Lower lobe of right lung (tissue), 2 donors: ENCODE results near the gene MAN2B2. TPM values are rescaled to one million over a fixed set of nuclear protein-coding genes. Genes with fewer than 3 reads are reported as not detected.

Experiments used
- ATAC-seq, 2 donors: fragments of 200-7000 bp; cut with Tn5 transposase; one replicate each; pipeline ENCODE4 v1.9.1; 2020 to 2022; ENCODE audit warnings: mild to moderate bottlenecking in 2 of 2, moderate library complexity in 2 of 2
- DNase-seq: peaks from one replicate; pipeline ENCODE4 v3.0.0-alpha.2; 2020
- H3K27ac ChIP-seq: fragments of 200-600 bp; one replicate; pipeline ENCODE4 v1.8.0; 2022
- H3K27me3 ChIP-seq: fragments of 200-600 bp; one replicate; pipeline ENCODE4 v1.8.0; 2022; ENCODE audit warnings: low read depth
- H3K36me3 ChIP-seq: fragments of 200-600 bp; one replicate; pipeline ENCODE4 v1.8.0; 2022; ENCODE audit warnings: mild to moderate bottlenecking
- H3K4me1 ChIP-seq: fragments of 200-600 bp; one replicate; pipeline ENCODE4 v1.8.0; 2022
- H3K4me3 ChIP-seq: fragments of 200-600 bp; one replicate; pipeline ENCODE4 v1.8.0; 2022; ENCODE audit warnings: mild to moderate bottlenecking
- H3K9me3 ChIP-seq: fragments of 200-600 bp; one replicate; pipeline ENCODE4 v1.8.0; 2022
- CTCF ChIP-seq: fragments of 200-600 bp; IDR thresholded peaks from one replicate; pipeline ENCODE4 v1.8.0; 2022; ENCODE audit warnings: antibody characterized with exemption, mild to moderate bottlenecking
- intact Hi-C: fragments of 100-400 bp; cut with DNase I; formaldehyde crosslinking; loops from one replicate; pipeline ENCODE4 v1.11.0; 2022
- total RNA-seq: library from RNA; stranded (reverse); fragmentation: NEBNext Ultra II Directional; extraction: Animal tissue kit (Norgen Biotek cat#: 25700); gene quantifications from one replicate; pipeline ENCODE4 v1.2.1, GENCODE V29; 2021
- donor health status: DM: no; HTN: yes; CAD: no; lungs with severe emphysema.

MAN2B2 gene
- total RNA-seq, 1 donor from 2014 or later = 41.2 TPM

GRCh38 chr4:6566391-6567190 lies 8.4 kb upstream of the MAN2B2 start:
- no peak overlapping the region for H3K4me3 ChIP-seq
- no peak overlapping the region for H3K27ac ChIP-seq
- no peak for ATAC-seq
- no peaks in the 10 kb centered on the region for H3K36me3 ChIP-seq
- peaks cover 9% of the 10 kb centered on the region for H3K4me1 ChIP-seq
- peaks cover 30% of the 10 kb centered on the region for H3K27me3 ChIP-seq
- H3K9me3 ChIP-seq = no peaks in the 10 kb centered on the region
- DNase-seq = no peak
- no peak for TF ChIP-seq CTCF
- intact Hi-C loops = no loop called here

- no peak for ATAC-seq
- no peak for TF ChIP-seq CTCF
- DNase-seq = no peak
- Histone ChIP-seq H3K9me3 (no peaks in the 10 kb centered on the region), H3K36me3 (no peaks in the 10 kb centered on the region), H3K27me3 (peaks cover 24% of the 10 kb centered on the region), H3K4me1 (peaks cover 9% of the 10 kb centered on the region), H3K27ac (no peak overlapping the region), H3K4me3 (no peak overlapping the region)
- intact Hi-C loops = no loop called here
Measured at GRCh38 chr4:6567218-6567617, 7.8 kb upstream of the MAN2B2 start.

- no peak for ATAC-seq
- H3K27ac ChIP-seq = no peak overlapping the region
- DNase-seq = no peak
- H3K36me3 ChIP-seq = no peaks in the 10 kb centered on the region
- TF ChIP-seq CTCF = no peak
- H3K27me3 ChIP-seq = peaks cover 16% of the 10 kb centered on the region
- intact Hi-C loops = no loop called here
- no peaks in the 10 kb centered on the region for H3K9me3 ChIP-seq
- H3K4me1 ChIP-seq = peaks cover 3% of the 10 kb centered on the region
- no peak overlapping the region for H3K4me3 ChIP-seq
Measured at GRCh38 chr4:6568148-6568547, 6.8 kb upstream of the MAN2B2 start.

GRCh38 chr4:6568689-6569332 lies 6.2 kb upstream of the MAN2B2 start:
- intact Hi-C loops = no loop called here
- no peak for ATAC-seq

GRCh38 chr4:6571608-6572007 lies 3.4 kb upstream of the MAN2B2 start:
- peaks cover under 1% of the 10 kb centered on the region for H3K36me3 ChIP-seq
- no peaks in the 10 kb centered on the region for H3K9me3 ChIP-seq

More at GRCh38 chr4:6568689-6569332, 6.2 kb upstream of the MAN2B2 start:
- no peak for TF ChIP-seq CTCF
- H3K27ac ChIP-seq = no peak overlapping the region
- no peaks in the 10 kb centered on the region for H3K4me1 ChIP-seq
- no peak overlapping the region for H3K4me3 ChIP-seq
- DNase-seq = no peak
- H3K9me3 ChIP-seq = no peaks in the 10 kb centered on the region
- H3K36me3 ChIP-seq = no peaks in the 10 kb centered on the region
- peaks cover 14% of the 10 kb centered on the region for H3K27me3 ChIP-seq

More at GRCh38 chr4:6571608-6572007, 3.4 kb upstream of the MAN2B2 start:
- no peaks in the 10 kb centered on the region for H3K27me3 ChIP-seq
- intact Hi-C loops = no loop called here
- no peak for TF ChIP-seq CTCF
- DNase-seq (no peak), ATAC-seq (no peak)
- peaks cover 19% of the 10 kb centered on the region for H3K4me1 ChIP-seq
- H3K4me3 ChIP-seq = no peak overlapping the region
- H3K27ac ChIP-seq = no peak overlapping the region
